Measurements from ENCODE around the gene ABCC10. TPM values are rescaled to one million over a fixed set of nuclear protein-coding genes. Genes with fewer than 3 reads are reported as not detected.

Gene ABCC10
- total RNA-seq, 2 experiments from 2014 or later, result 38.8 to 39.8 TPM

Small RNA genes within 50 kb of the gene (microRNA-seq; reads per million reads assigned to microRNA genes)
- 1.7 reads per million for gene MIR6780B

Other genes with a start within 250 kb of the ABCC10 start
- gene CUL9, start 245.3 kb upstream of the ABCC10 start, total RNA-seq, result 10 to 100 TPM; 50.0 to 51.2 TPM
- 10 to 100 TPM; 42.5 to 47.2 TPM for gene DNPH1, start 198.1 kb upstream of the ABCC10 start, total RNA-seq
- gene TTBK1, start 184.1 kb upstream of the ABCC10 start, total RNA-seq, result not detected
- gene SLC22A7, start 129.3 kb upstream of the ABCC10 start, total RNA-seq, result not detected
- not detected for gene CRIP3, start 118.7 kb upstream of the ABCC10 start, total RNA-seq
- gene ZNF318, start 57.9 kb upstream of the ABCC10 start, total RNA-seq, result 1 to 10 TPM; 6.7 to 7.0 TPM
- gene DLK2, start 28.0 kb downstream of the ABCC10 start, total RNA-seq, result not detected
- 10 to 100 TPM; 34.7 to 35.5 TPM for gene TJAP1, start 50.0 kb downstream of the ABCC10 start, total RNA-seq
- gene LRRC73, start 82.8 kb downstream of the ABCC10 start, total RNA-seq, result under 1 TPM; 0.26 to 0.55 TPM
- gene YIPF3, start 89.4 kb downstream of the ABCC10 start, total RNA-seq, result 10 to 100 TPM; 55.6 to 59.0 TPM
- gene POLR1C, start 89.5 kb downstream of the ABCC10 start, total RNA-seq, result 10 to 100 TPM; 34.7 to 35.4 TPM
- 10 to 100 TPM; 57.6 to 62.1 TPM for gene XPO5, start 148.5 kb downstream of the ABCC10 start, total RNA-seq
- 10 to 100 TPM; 73.1 to 75.2 TPM for gene POLH, start 148.6 kb downstream of the ABCC10 start, total RNA-seq
- gene GTPBP2, start 201.7 kb downstream of the ABCC10 start, total RNA-seq, result 10 to 100 TPM; 94.3 to 99.4 TPM
- 10 to 100 TPM; 44.2 to 44.6 TPM for gene MAD2L1BP, start 208.3 kb downstream of the ABCC10 start, total RNA-seq
- not detected for gene RSPH9, start 217.5 kb downstream of the ABCC10 start, total RNA-seq

Measured in activated CD8-positive, alpha-beta T cell treated with anti-CD3 and anti-CD28 coated beads, Interleukin-2, amount 10 ng/mL, durations not matched to agents 7 days and 5 days (primary cell).